Fibroblast of lung (primary cell): ENCODE data around the gene VWA8.

Source experiments
- EZH2 ChIP-seq: IDR thresholded peaks from 2 replicates; pipeline ENCODE4 v1.5.1; 2012; ENCODE audit warnings: low read length, control low read depth, mild to moderate bottlenecking; ENCODE audit errors: missing control alignments
- TF ChIP-seq, protein P1 (sequence below), 2 donors: IDR thresholded peaks in 1 of 2; conservative IDR thresholded peaks in 1 of 2; 1 replicate in 1 of 2; 2 replicates in 1 of 2; pipeline ENCODE4 v1.5.1; 2011 to 2012; ENCODE audit warnings: low read length in 2 of 2, control low read depth in 1 of 2, inconsistent platforms in 1 of 2, low read depth in 1 of 2, mild to moderate bottlenecking in 1 of 2

DNA sequence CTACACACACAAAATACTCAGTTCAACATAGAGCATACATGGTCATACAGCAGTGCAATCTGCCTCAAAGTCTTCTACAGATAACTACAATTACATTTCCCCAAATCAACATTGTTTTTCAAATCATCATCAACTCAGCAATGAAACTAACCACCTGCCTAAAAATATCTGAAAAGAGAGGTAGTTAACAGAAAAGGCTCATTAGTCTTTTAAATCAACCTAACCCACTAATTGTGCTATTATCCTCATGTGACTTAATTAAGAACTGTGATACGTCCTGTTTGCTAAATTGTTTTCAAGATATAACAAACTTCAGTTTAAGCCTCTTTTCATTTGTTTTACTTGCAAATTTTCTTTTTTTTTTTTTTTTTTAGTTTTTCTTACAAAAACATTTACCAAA is 65.4 kb downstream of the VWA8 start:
- TF ChIP-seq, protein P1, sequence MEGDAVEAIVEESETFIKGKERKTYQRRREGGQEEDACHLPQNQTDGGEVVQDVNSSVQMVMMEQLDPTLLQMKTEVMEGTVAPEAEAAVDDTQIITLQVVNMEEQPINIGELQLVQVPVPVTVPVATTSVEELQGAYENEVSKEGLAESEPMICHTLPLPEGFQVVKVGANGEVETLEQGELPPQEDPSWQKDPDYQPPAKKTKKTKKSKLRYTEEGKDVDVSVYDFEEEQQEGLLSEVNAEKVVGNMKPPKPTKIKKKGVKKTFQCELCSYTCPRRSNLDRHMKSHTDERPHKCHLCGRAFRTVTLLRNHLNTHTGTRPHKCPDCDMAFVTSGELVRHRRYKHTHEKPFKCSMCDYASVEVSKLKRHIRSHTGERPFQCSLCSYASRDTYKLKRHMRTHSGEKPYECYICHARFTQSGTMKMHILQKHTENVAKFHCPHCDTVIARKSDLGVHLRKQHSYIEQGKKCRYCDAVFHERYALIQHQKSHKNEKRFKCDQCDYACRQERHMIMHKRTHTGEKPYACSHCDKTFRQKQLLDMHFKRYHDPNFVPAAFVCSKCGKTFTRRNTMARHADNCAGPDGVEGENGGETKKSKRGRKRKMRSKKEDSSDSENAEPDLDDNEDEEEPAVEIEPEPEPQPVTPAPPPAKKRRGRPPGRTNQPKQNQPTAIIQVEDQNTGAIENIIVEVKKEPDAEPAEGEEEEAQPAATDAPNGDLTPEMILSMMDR (conservative IDR thresholded peaks at IDR 0.05 in 1 of 2, IDR thresholded peaks at IDR 0.05 in 1 of 2; ENCODE audit: low read depth in 1 of 2, low read length in 2 of 2): no peak
- TF ChIP-seq EZH2: no peak
